Chondrocyte (in vitro differentiated cells): Measurements from ENCODE around the gene ABHD6. TPM values are rescaled to one million over a fixed set of nuclear protein-coding genes. Genes with fewer than 3 reads are reported as not detected.

Experiments
- DNase-seq: peaks from one replicate; pipeline ENCODE4 v3.0.0; 2021; ENCODE audit warnings: mixed read lengths, low spot score
- H3K27ac Mint-ChIP-seq: one replicate; pipeline ENCODE4 v1.8.0; 2021; ENCODE audit warnings: mild to moderate bottlenecking, moderate library complexity, mixed read lengths; ENCODE audit not compliant: unreplicated experiment
- H3K27me3 Mint-ChIP-seq: 2 replicates; pipeline ENCODE4 v1.8.0; 2021; ENCODE audit warnings: low read depth, mixed read lengths
- H3K36me3 Mint-ChIP-seq: 2 replicates; pipeline ENCODE4 v1.8.0; 2021; ENCODE audit warnings: low read depth, mixed read lengths
- H3K4me1 Mint-ChIP-seq: 2 replicates; pipeline ENCODE4 v1.8.0; 2021; ENCODE audit warnings: low read depth, mild to moderate bottlenecking, mixed read lengths
- H3K4me3 Mint-ChIP-seq: one replicate; pipeline ENCODE4 v1.8.0; 2021; ENCODE audit warnings: mild to moderate bottlenecking, moderate library complexity, mixed read lengths; ENCODE audit not compliant: unreplicated experiment
- H3K9me3 Mint-ChIP-seq: 2 replicates; pipeline ENCODE4 v1.8.0; 2021; ENCODE audit warnings: low read depth, mixed read lengths
- CTCF ChIP-seq: fragments of 200-600 bp; sonication (generic); IDR thresholded peaks from 2 replicates; pipeline ENCODE4 v1.5.0; 2021; ENCODE audit warnings: antibody characterized with exemption, mild to moderate bottlenecking, moderate library complexity
- total RNA-seq: library from RNA; stranded (reverse); gene quantifications from 3 replicates; pipeline ENCODE4 v1.2.1, GENCODE V29; 2021

ABHD6 gene
- total RNA-seq, 1 donor from 2014 or later, result 7.4 TPM

- no peak for TF ChIP-seq CTCF
- H3K36me3 Mint-ChIP-seq, result peaks cover 8% of the 10 kb centered on the region
- no peak overlapping the region for H3K27ac Mint-ChIP-seq
These were observed 16.6 kb downstream of the ABHD6 start for GRCh38 chr3:58254144-58254543.

GRCh38 chr3:58256061-58256460 is 18.5 kb downstream of the ABHD6 start:
- no peak for TF ChIP-seq CTCF
- no peak overlapping the region for H3K27ac Mint-ChIP-seq
- H3K4me1 Mint-ChIP-seq, result no peaks in the 10 kb centered on the region
- no peak overlapping the region for H3K4me3 Mint-ChIP-seq
- peaks cover 10% of the 10 kb centered on the region for H3K36me3 Mint-ChIP-seq
- no peaks in the 10 kb centered on the region for H3K27me3 Mint-ChIP-seq
- DNase-seq, result no peak
- no peaks in the 10 kb centered on the region for H3K9me3 Mint-ChIP-seq

More at GRCh38 chr3:58254144-58254543, 16.6 kb downstream of the ABHD6 start:
- H3K9me3 Mint-ChIP-seq, result no peaks in the 10 kb centered on the region
- no peak overlapping the region for H3K4me3 Mint-ChIP-seq
- no peaks in the 10 kb centered on the region for H3K4me1 Mint-ChIP-seq
- DNase-seq, result no peak
- no peaks in the 10 kb centered on the region for H3K27me3 Mint-ChIP-seq

DNA sequence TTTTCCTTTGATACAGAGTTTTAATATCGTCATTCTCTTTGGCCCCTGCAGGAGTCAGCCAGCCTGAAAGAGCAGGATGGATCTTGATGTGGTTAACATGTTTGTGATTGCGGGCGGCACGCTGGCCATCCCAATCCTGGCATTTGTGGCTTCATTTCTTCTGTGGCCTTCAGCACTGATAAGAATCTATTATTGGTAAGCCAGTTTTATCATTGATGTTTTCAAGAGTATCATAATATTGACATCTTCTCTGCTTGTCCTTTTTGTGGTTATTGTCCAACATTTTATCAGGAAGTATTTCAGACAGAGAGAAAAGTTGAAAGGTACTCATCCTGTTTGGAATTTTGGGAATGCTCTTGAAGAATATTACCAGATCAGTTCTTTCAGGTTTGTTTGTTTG is 18.9 kb downstream of the ABHD6 start:
- H3K27ac Mint-ChIP-seq, result no peak overlapping the region
- H3K4me1 Mint-ChIP-seq, result no peaks in the 10 kb centered on the region

GRCh38 chr3:58258392-58259055 is 20.9 kb downstream of the ABHD6 start:
- Mint-ChIP-seq H3K4me1 (no peaks in the 10 kb centered on the region), H3K27me3 (no peaks in the 10 kb centered on the region), H3K9me3 (no peaks in the 10 kb centered on the region), H3K36me3 (peaks cover 12% of the 10 kb centered on the region), H3K27ac (no peak overlapping the region), H3K4me3 (no peak overlapping the region)
- no peak for DNase-seq
- TF ChIP-seq CTCF, result no peak

More for the DNA sequence above, 18.9 kb downstream of the ABHD6 start:
- H3K4me3 Mint-ChIP-seq, result no peak overlapping the region
- H3K9me3 Mint-ChIP-seq, result no peaks in the 10 kb centered on the region
- TF ChIP-seq CTCF, result no peak
- no peak for DNase-seq
- no peaks in the 10 kb centered on the region for H3K27me3 Mint-ChIP-seq
- H3K36me3 Mint-ChIP-seq, result peaks cover 10% of the 10 kb centered on the region

DNA sequence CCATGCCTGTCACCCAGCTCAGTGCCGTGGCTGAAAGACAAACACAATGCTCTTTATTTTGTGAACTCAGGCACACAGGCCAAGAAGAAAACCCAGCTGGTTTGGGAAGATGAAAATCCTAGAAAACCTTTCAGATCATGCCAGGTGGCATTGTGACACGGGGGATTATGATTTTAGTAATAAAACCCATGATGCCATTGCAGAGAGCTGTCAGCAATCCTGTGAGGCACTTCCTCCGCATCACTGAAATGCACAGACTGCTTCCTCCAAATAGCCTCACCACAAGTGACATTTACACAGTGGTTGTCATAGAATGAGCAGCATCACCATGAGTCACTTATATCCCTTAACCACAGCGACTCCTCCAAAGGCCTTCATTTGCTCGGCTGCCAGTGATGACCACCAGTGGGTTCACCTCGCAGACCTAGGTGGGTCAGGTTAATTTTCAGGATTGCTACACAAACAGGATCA is 22.7 kb downstream of the ABHD6 start:
- Mint-ChIP-seq H3K4me1 (no peaks in the 10 kb centered on the region), H3K36me3 (peaks cover 12% of the 10 kb centered on the region), H3K27me3 (no peaks in the 10 kb centered on the region), H3K27ac (no peak overlapping the region), H3K4me3 (no peak overlapping the region), H3K9me3 (no peaks in the 10 kb centered on the region)
- TF ChIP-seq CTCF, result no peak
- DNase-seq, result no peak
